RCC 7860 (cell line): ENCODE results near the gene ZNF24.

ENCODE experiments used
- DNase-seq: peaks from one replicate; pipeline ENCODE4 v3.0.0-alpha.2; 2015; ENCODE audit warnings: low spot score
- FAIRE-seq: peaks from 2 replicates; lab custom pipeline; 2012; peaks lifted over from hg19 to GRCh38; lab: Jason Lieb, UNC

ZNF24 gene

DNA sequence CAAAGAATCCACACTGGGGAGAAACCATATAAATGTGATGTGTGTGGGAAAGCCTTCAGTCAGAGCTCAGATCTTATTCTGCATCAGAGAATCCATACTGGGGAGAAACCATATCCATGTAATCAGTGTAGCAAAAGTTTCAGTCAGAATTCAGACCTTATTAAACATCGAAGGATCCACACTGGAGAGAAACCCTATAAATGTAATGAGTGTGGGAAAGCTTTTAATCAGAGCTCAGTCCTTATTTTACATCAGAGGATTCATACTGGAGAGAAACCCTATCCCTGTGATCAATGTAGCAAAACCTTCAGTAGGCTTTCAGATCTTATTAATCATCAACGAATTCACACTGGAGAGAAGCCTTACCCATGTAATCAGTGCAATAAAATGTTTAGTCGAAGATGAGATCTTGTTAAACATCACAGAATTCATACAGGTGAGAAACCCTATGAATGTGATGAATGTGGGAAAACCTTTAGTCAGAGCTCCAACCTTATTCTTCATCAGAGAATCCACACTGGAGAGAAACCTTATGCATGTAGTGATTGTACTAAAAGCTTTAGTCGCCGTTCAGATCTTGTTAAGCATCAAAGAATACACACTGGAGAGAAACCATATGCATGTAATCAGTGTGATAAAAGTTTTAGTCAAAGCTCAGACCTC, 37.5 kb downstream of the ZNF24 start:
- FAIRE-seq (no peak), DNase-seq (no peak)

- FAIRE-seq (no peak), DNase-seq (no peak)
Observed at GRCh38 chr18:35303610-35304009, 40.6 kb downstream of the ZNF24 start.

DNA sequence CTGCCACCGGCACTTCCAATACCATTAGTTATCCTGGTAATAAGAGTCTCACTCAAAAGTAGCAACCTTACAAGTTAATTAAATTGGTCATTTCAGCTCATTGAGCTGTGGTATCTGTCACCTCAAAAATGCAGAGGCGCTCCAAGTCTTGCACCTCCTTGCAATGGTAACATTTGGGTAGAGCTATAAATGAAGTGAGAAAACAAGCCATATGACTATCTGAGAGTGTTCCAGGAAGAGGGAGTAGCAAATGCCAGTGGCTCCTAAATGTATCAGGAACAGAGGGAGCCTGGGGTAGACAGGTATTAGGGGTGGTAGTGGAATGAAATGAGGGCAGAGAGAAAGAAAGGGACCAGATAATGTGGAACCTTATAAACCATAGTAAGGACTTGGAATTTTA, 48.2 kb downstream of the ZNF24 start:
- DNase-seq, result no peak
- no peak for FAIRE-seq

DNA sequence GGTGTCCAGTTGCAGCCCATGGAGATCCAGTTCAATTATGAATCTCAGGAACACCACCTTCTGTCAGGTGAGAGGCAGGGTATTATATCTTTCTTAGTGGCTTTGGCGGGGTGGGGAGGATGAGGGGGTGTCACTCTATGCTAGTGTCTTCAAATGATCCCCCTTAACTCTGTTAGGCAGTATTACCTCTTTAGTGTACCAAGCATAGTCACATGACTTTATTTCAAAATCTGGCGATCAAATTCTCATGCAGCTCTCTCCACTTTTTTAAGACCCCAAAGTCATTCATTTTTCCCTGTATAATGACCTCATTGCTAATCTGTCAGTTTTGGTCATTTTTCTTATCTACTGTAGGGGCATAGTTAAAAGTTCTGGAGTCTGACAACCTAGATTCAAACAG, 53.1 kb downstream of the ZNF24 start:
- FAIRE-seq (no peak), DNase-seq (no peak)

DNA sequence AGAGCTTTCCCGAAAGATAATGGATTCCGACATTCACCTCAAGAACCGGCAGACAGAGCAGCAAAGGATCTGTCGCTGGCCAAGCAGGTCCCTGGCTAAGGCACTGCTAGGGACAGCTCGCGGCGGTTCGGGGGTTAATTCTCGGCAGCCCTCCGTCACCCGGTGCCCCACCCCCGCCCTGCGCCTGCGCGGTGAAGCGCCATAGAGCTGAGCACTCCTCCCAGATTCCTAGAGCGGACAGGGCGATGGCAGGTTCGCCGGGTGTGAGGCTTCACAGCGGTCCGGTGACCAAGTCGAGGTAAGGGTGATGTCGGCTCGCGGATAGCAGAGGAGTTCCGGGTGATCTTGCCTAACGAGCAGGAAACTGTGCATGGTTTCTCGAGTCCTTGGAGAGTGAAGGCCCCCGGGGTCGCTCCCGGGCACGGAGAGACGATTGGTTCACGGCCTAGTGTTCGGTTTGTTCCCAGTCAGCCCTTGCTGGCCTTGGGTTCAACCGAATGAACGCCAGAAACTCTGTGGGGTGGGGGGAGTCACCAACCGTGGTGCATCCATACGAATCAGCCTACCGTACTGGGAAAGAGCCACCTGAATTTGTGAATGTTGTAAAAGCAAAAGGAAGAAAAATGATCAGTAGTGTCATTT, 54.0 kb downstream of the ZNF24 start, which contains the start of gene ZSCAN30:
TSS of gene ZSCAN30 (minus strand) at position 136 of the 642 bp plus-strand sequence. CDS start 25,877 bp downstream, outside the sequence.
- peak; percentile 83 for DNase-seq
- peak; percentile 22 for FAIRE-seq

- FAIRE-seq (no peak), DNase-seq (no peak)
Observed at GRCh38 chr18:35289727-35290093, 54.5 kb downstream of the ZNF24 start.

GRCh38 chr18:35289293-35289692, 54.9 kb downstream of the ZNF24 start:
- DNase-seq (no peak), FAIRE-seq (no peak)

DNA sequence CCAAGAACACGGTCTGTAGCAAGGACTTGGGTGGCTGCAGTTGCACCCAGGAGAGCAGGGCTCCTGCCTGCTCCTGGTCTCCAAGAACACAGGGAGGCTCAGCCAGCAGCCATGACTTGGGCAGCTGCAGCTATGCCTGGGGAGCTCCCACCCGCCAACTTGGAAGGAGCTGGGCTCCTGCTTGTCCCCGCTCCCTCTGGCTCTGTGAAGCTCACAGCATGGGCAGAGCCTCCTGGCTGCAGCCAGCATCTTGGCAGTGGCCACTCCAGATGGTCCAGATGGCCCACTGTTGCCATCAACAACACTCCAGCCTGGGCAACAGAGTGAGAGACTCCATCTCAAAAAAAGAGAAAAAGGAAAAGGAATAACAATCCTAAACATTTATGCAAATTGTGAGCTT, 59.4 kb downstream of the ZNF24 start:
- DNase-seq (no peak), FAIRE-seq (no peak)

DNA sequence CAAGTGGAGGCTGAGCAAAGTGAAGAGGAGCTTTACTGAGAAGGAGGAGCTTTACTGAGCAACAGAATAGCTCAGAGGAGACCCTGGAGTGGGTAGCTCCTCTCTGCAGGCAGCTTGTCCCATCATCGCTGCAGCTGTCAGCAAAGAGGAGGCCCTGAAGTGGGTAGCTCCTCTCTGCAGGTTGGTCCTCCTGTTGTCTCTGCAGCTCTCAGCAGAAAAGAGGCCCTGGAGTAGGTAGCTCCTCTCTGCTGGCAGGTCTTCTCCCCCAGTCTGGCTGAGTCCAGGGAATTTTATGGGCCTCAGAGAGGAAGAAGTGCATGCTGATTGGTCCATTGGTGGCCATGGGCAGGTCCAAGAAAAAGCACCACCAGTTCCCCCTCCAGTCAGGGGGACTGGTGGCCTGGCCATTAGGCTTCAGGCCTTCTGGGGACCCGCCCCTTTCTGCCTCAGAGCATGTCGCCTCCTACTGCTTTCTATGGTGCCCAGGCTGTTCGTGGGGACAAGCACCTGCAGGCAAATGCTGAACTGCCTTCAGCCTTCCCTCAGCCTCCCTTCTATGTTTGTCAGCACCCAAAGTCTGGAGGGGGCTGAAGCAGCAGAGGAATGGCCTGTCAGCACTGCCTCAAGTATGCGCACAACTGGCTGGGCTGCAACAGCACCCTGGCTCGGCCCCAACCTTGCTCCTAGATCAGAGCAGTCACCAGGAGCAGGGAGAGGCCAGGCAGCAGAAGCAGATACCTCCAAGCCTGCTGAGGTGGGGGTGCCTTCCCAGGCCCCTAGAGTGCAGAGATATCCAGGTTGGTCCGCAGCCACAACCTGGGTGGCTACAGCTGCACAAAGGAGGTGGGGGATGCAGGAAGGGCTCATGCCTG, 60.1 kb downstream of the ZNF24 start:
- FAIRE-seq, result no peak
- no peak for DNase-seq

GRCh38 chr18:35282353-35282752, 61.9 kb downstream of the ZNF24 start:
- FAIRE-seq (no peak), DNase-seq (no peak)
